Left lung (tissue), 10 donors: Measurements from ENCODE around the gene SMIM1. TPM values are rescaled to one million over a fixed set of nuclear protein-coding genes. Genes with fewer than 3 reads are reported as not detected.
"Not testable (repeated sequence)": the region's sequence is repeated elsewhere in the genome, so short reads cannot be mapped to it uniquely, and the experiment has no call there.

Source experiments
- ATAC-seq: fragments of 200-7000 bp; cut with Tn5 transposase; one replicate; pipeline ENCODE4 v1.9.1; 2020; ENCODE audit warnings: moderate library complexity
- DNase-seq, 4 donors: peaks; one replicate each; pipeline ENCODE4 v3.0.0-alpha.2; 2013 to 2020
- H3K27ac ChIP-seq, 2 donors: fragments of 200-600 bp; sonication (generic) in 1 of 2; one replicate each; pipeline versions ENCODE4 v1.5.0 to v1.8.0; 2020 to 2021
- H3K27me3 ChIP-seq, 2 donors: fragments of 200-600 bp; sonication (generic) in 1 of 2; one replicate each; pipeline versions ENCODE4 v1.5.0 to v1.8.0; 2020 to 2021
- H3K36me3 ChIP-seq, 2 donors: fragments of 200-600 bp; sonication (generic) in 1 of 2; one replicate each; pipeline versions ENCODE4 v1.5.0 to v1.8.0; 2020 to 2021
- H3K4me1 ChIP-seq, 2 donors: fragments of 200-600 bp; one replicate each; pipeline ENCODE4 v1.8.0; 2021
- H3K4me3 ChIP-seq, 2 donors: fragments of 200-600 bp; sonication (generic) in 1 of 2; one replicate each; pipeline versions ENCODE4 v1.5.0 to v1.8.0; 2020 to 2021; ENCODE audit warnings: mild to moderate bottlenecking in 1 of 2
- H3K9me3 ChIP-seq, 2 donors: fragments of 200-600 bp; sonication (generic) in 1 of 2; one replicate each; pipeline versions ENCODE4 v1.5.0 to v1.8.0; 2020 to 2021
- CTCF ChIP-seq, 2 donors: fragments of 200-600 bp; sonication (generic) in 1 of 2; IDR thresholded peaks; one replicate each; pipeline versions ENCODE4 v1.5.0 to v1.8.0; 2021; ENCODE audit warnings: antibody characterized with exemption in 2 of 2
- intact Hi-C, 2 donors: fragments of 100-400 bp; cut with DNase I; formaldehyde crosslinking; loops; one replicate each; pipeline versions ENCODE4 v1.11.2 to v1.14.2; 2022
- polyA plus RNA-seq, 6 donors: library from polyadenylated mRNA; unstranded; fragments of 120-200 nt; gene quantifications; one replicate each; pipeline ENCODE4 v1.2.1, GENCODE V29; 2013; ENCODE audit not compliant: insufficient read length in 6 of 6
- total RNA-seq, 2 donors: library from RNA; stranded (reverse); fragmentation: NEBNext Ultra II Directional; extraction: Animal tissue kit (Norgen Biotek cat#: 25700); gene quantifications; one replicate each; pipeline ENCODE4 v1.2.1, GENCODE V29; 2021
- donor health status: DM: no; HTN: yes; CAD: no.
- donor health status: DM: no; HTN: no; CAD: no.

SMIM1 gene
- total and polyA plus RNA-seq, 8 donors: 1.6 to 7.4 (median 5.5) TPM

- no peaks in the 10 kb centered on the region for H3K36me3 ChIP-seq
- H3K9me3 ChIP-seq: no peaks in the 10 kb centered on the region
- intact Hi-C loops: no loop called here
- DNase-seq (peak; percentile 88 to 100 (median 94)), ATAC-seq (peak; percentile 100)
- peaks cover 23 to 39% of the 10 kb centered on the region in 2 donors for H3K4me1 ChIP-seq
- peak within 1 kb of the TSS; percentile 31 to 73 for H3K27ac ChIP-seq
- peaks cover 0 to 11% of the 10 kb centered on the region in 2 donors for H3K27me3 ChIP-seq
- peak within 1 kb of the TSS; percentile 90 to 97 for H3K4me3 ChIP-seq
- TF ChIP-seq CTCF (IDR thresholded peaks at IDR 0.05): peak in 1 of 2 donors; percentile 14
These were observed 23.9 kb downstream of the SMIM1 start, which contains the start of gene LRRC47 for GRCh38 chr1:3796215-3797061. LRRC47 (minus strand) TSS chr1:3796498; CDS start chr1:3796476, 22 bp downstream.

DNA sequence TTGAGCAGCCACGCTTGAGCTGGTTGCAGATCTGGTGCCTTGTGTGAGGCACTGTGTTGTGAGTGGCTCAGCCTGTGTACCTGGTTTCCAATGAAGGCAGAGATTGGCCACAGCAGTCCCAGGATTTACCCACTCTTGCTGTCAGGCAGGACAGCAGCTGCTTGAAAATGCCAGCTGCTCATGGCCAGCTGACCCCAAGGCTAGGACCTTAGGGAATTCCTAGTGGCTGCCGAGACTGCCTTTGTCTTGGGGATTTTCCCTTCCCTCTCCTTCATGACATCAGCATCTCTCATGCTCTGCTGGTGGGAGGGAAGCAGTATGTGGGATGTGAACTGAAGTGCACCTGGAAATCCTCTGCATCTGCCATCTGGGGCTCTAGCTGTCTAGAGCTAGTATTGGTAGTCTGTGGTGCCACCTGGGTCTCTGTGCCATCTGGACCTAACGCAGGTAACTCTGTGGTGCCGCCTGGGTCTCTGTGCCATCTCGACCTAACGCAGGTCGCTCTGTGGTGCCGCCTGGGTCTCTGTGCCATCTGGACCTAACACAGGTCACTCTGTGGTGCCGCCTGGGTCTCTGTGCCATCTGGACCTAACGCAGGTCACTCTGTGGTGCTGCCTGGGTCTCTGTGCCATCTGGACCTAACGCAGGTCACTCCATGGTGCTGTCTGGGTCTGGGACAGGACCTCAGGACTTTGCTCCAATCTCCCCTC, 27.6 kb downstream of the SMIM1 start:
- peaks cover 6 to 16% of the 10 kb centered on the region in 2 donors for H3K4me1 ChIP-seq
- DNase-seq: no peak
- H3K27me3 ChIP-seq: peaks cover 0 to 20% of the 10 kb centered on the region in 2 donors
- H3K4me3 ChIP-seq: no peak overlapping the region
- H3K27ac ChIP-seq: no peak overlapping the region
- intact Hi-C loops: no loop called here
- H3K9me3 ChIP-seq: no peaks in the 10 kb centered on the region
- no peak for ATAC-seq
- no peaks in the 10 kb centered on the region for H3K36me3 ChIP-seq
- TF ChIP-seq CTCF (IDR thresholded peaks at IDR 0.05): no peak

GRCh38 chr1:3800795-3801194, 28.2 kb downstream of the SMIM1 start:
- H3K27ac ChIP-seq, H3K4me3 ChIP-seq, intact Hi-C loops, H3K4me1 ChIP-seq, H3K36me3 ChIP-seq, DNase-seq, H3K9me3 ChIP-seq, ATAC-seq: not testable (repeated sequence)
- H3K27me3 ChIP-seq: peaks cover 0 to 20% of the 10 kb centered on the region in 2 donors

DNA sequence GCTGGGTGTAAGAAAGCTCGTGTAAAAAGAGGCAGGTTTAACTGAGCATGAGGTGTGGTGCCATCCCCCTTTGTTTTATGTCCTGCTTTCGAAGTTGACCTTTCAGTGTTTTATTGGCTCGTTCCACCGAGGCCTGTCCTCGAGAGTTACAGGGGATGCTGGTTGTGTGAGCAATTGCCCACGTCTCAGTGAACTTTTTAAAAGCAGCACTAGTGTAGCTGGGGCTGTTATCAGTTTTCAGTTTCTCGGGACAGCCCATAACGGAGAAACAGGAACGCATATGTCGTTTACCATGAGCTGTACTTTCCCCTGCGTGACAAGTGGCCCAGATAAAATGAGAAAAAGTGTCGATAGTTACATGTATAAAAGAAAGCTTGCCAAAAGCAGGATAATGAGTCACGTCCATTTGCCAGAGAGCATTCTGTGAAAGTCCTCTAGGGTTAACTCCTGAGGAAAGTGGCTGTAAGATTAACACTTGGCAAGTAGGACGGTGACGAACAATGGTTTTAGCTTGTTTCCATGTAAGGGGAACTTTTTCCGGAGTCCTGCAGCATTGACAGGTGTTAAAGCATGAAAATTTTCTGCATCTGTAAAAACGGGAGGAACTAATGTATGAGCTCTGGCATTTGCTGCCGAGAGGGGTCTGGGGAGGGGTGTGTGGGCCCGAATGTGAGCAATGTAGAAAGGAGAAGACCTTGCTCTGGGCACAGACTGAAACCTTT, 31.5 kb downstream of the SMIM1 start:
- Histone ChIP-seq H3K9me3 (no peaks in the 10 kb centered on the region), H3K27ac (no peak overlapping the region), H3K4me3 (no peak overlapping the region), H3K27me3 (peaks cover 0 to 20% of the 10 kb centered on the region in 2 donors), H3K4me1 (no peaks in the 10 kb centered on the region), H3K36me3 (no peaks in the 10 kb centered on the region)
- no peak for DNase-seq
- intact Hi-C loops: no loop called here
- no peak for ATAC-seq
- TF ChIP-seq CTCF (IDR thresholded peaks at IDR 0.05): no peak

DNA sequence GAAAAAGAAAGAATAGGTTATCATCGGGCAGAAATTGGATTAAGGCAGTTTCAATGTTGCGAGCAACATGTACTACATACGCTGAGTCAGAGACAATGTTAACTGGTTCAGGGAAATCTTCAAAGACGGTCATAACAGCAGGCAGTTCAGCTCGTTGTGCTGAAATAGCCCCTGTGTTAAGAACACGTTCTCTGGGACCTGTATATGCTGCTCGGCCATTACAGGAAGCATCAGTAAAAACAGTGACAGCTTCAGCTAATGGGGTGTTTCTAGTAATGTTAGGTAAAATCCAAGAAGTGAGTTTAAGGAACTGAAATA, 32.0 kb downstream of the SMIM1 start:
- intact Hi-C loops, H3K27ac ChIP-seq, H3K4me1 ChIP-seq, ATAC-seq, H3K36me3 ChIP-seq, H3K9me3 ChIP-seq, H3K4me3 ChIP-seq, DNase-seq: not testable (repeated sequence)
- H3K27me3 ChIP-seq: peaks cover 0 to 20% of the 10 kb centered on the region in 2 donors

DNA sequence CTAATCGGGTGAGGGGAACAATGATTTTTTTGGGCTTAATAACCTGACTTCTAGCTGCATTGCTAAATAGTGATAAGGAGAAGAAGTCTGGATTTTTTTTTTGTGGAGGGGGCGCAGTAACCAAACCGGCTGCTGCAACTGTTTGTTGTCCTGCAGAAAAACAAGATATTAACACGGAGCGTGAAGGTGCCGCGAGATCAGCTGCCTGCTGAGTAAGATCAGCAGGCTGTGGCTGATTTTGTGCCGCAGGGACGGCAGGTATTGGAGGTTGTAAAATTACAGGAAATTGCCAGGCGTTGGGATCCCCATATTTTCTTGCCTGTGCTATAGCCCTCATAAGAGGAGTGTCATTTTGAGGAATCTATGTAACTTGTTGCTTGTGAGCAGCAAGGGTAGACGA, 32.5 kb downstream of the SMIM1 start:
- no peak for TF ChIP-seq CTCF (IDR thresholded peaks at IDR 0.05)
- ATAC-seq (no peak), DNase-seq (no peak)
- Histone ChIP-seq H3K27me3 (peaks cover 0 to 16% of the 10 kb centered on the region in 2 donors), H3K4me1 (no peaks in the 10 kb centered on the region), H3K4me3 (no peak overlapping the region), H3K9me3 (no peaks in the 10 kb centered on the region), H3K36me3 (no peaks in the 10 kb centered on the region), H3K27ac (no peak overlapping the region)
- intact Hi-C loops: no loop called here
